IPS-11a (cell line): ENCODE data around the gene IKZF1.

ENCODE experiments used
- H3K4me3 ChIP-seq: one replicate; pipeline ENCODE4 v1.5.1; 2013; ENCODE audit warnings: low read depth, low read length, control low read depth

The IKZF1 gene

GRCh38 chr7:50369143-50370026 is 64.9 kb downstream of the IKZF1 start:
- no peak overlapping the region for H3K4me3 ChIP-seq

DNA sequence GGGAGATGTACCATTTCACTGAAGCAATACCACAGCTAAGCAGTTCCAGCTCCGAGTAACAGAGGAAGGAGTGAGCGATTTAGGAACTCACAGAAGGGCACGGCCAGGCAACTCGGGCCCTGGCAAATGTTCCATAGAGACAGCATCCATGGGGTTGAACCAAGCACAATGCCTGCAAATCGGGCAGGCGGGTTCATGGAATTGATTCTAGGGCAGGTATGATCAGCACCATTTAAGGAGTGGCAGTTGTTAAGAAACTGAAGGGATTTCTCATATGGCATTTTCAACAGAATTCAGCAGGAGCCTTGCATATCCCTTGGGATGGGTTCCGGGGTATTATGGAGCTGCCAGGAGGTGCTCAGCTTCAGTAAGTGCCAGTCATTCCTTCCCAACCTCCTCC is 66.4 kb downstream of the IKZF1 start:
- H3K4me3 ChIP-seq: no peak overlapping the region

DNA sequence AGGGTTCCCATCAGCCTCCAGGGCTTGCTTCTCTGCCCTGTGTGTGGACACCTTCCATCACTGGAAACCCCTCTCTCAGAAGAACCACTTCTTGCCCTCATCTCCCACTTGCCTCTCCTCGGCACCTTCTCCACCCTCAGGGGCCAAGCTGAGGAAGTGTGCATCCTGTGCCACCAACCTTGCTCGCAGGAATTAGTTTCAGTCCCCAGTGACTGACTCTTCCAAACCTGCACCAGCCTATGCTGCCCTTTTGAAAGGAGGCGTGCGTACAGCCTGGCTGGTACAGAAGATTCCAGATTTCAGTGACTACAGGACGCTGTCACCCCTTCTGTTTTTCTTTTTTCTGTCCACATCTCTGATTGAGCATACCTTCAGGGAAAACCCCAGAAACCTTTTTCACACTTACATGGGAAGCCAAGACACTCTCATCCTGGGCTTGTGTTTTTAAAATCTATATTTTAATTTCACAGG is 67.1 kb downstream of the IKZF1 start:
- no peak overlapping the region for H3K4me3 ChIP-seq

GRCh38 chr7:50372923-50373322 is 68.4 kb downstream of the IKZF1 start:
- no peak overlapping the region for H3K4me3 ChIP-seq

DNA sequence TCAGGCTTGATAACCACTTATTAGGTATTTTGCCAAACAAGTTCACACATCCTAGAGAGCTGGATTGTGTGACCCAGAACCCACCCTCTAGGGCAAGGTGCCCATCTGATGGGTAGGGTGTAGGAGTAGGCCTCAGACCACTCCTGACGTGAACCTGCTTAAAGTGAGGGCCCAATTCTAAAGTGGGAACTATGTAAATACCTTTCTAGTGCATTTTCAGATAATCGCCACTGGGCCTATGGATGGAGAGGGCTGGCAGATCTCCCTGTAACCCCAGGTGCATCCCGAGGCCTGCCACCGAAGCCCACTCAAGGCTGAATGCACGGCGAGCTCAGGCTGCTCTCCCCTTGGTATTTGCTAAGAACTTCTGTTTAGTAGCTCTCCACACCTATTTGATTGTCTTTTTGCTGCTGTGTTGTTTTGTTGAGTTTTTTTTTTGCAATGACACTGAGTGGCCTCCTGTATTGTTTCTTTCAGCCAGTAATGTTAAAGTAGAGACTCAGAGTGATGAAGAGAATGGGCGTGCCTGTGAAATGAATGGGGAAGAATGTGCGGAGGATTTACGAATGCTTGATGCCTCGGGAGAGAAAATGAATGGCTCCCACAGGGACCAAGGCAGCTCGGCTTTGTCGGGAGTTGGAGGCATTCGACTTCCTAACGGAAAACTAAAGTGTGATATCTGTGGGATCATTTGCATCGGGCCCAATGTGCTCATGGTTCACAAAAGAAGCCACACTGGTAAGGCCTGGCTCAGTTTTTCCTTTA is 71.7 kb downstream of the IKZF1 start:
- no peak overlapping the region for H3K4me3 ChIP-seq

- no peak overlapping the region for H3K4me3 ChIP-seq
Measured at GRCh38 chr7:50377356-50377755, 72.8 kb downstream of the IKZF1 start.

DNA sequence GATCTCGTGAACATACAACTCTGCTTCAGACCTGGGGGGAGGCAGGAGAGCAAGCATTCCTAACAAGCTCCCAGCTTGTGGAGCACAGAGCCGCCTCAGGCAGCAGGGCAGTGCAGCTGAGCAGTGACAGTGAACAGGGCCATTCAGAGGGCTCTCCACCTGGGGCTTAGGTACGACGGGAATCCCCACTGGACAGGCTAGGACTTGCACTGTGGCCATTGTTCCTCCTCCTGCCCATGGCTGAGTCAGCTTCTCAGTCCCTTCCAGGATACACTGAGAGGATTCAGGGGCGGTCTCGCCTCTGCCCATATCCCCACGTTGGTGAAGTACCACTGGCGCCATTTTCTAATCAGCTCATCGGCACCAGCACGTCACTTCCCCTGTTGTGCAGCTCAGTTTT is 74.6 kb downstream of the IKZF1 start:
- H3K4me3 ChIP-seq: no peak overlapping the region

DNA sequence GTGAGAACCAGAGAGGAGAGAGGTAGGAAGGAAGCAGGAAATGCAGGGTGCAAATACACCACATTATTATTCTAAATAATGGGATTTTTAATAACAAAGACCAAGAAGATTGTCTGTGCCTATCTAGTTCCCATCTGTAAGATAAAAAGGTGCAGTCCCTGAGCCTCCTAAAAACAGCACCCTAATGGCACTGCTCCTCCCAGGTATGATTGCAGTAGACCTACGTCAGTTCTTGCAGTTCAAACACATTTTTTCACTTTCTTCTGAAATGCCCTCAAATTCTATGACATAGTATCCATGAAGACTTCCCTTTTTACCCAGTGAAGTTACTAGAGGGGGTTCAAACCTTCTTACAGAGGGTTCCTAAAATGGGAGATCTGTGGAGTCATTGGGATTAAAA is 75.0 kb downstream of the IKZF1 start:
- no peak overlapping the region for H3K4me3 ChIP-seq

- no peak overlapping the region for H3K4me3 ChIP-seq
Measured at GRCh38 chr7:50382455-50382854, 77.9 kb downstream of the IKZF1 start.

DNA sequence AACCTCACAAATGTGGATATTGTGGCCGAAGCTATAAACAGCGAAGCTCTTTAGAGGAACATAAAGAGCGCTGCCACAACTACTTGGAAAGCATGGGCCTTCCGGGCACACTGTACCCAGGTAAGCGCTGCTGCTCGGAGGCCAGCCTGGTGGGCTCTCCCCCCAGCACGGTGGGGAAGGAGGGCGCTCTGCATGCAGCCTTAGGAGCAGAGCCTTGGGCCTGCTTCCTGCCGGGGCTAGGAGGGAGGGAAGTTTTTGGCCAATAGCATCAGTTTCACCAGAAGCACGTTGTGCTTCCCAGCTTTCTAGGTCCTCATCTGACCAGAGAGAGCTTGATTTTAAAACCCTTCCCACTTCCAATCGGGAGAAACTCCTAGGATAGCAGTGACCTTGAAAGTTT is 82.8 kb downstream of the IKZF1 start:
- no peak overlapping the region for H3K4me3 ChIP-seq

- H3K4me3 ChIP-seq: no peak overlapping the region
Measured at GRCh38 chr7:50389961-50390360, 85.4 kb downstream of the IKZF1 start.

GRCh38 chr7:50391386-50391785 is 86.9 kb downstream of the IKZF1 start:
- no peak overlapping the region for H3K4me3 ChIP-seq

GRCh38 chr7:50393076-50393475 is 88.6 kb downstream of the IKZF1 start:
- H3K4me3 ChIP-seq: no peak overlapping the region

- H3K4me3 ChIP-seq: no peak overlapping the region
Measured at GRCh38 chr7:50393547-50394252, 89.2 kb downstream of the IKZF1 start.

GRCh38 chr7:50394315-50394714 is 89.8 kb downstream of the IKZF1 start:
- H3K4me3 ChIP-seq: no peak overlapping the region

- H3K4me3 ChIP-seq: no peak overlapping the region
Measured at GRCh38 chr7:50396856-50397255, 92.3 kb downstream of the IKZF1 start.

DNA sequence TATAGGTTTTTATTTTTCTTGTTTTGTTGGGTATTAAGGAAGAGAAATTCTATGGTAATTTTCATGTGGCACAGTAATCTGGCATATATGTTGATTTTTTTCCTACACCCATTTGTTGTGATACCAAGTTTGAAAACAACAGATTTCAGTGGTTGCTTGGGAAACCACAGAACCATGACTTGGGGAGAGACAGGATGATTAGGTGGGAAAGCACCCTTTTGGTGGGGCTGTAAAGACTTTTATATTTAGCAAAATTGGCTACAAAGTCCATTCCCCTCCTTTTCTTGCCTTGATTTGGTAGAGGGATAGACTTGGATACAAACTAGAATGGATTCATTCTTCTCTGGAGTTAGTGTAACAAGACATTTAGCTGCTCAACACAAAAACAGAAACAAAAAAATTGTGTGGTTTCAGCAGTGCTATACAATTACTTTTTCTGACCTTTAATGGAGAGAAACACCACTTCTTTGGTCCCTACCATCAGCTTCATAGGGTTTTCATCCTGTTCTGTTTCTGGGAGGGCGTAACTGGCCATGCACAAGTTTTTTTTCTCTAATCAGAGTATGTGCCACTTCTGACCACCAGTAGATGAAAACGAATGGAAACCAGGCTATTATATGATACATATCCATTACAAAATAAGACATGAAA is 92.9 kb downstream of the IKZF1 start:
- no peak overlapping the region for H3K4me3 ChIP-seq

DNA sequence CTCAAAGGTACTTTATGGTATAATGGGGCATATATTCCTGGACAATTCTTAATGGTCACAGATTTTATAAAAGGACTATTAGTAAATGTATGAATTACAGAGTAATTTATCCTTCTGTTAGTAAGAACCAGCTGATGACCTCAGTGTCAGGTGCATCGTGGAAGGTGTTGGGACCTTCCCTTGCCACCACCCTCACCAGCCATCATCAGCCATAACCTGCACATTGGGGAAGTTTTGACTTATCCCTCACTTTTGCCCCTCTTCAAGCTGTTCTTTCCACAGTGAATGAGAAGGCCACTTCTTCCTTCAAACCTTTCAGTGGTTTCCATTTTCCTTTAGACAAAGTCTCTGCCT is 93.4 kb downstream of the IKZF1 start:
- no peak overlapping the region for H3K4me3 ChIP-seq

- no peak overlapping the region for H3K4me3 ChIP-seq
Measured at GRCh38 chr7:50399206-50399605, 94.7 kb downstream of the IKZF1 start.

GRCh38 chr7:50399635-50400034 is 95.1 kb downstream of the IKZF1 start:
- H3K4me3 ChIP-seq: no peak overlapping the region

- no peak overlapping the region for H3K4me3 ChIP-seq
Measured at GRCh38 chr7:50400114-50400513, 95.6 kb downstream of the IKZF1 start.
